SK-N-SH (cell line): Measurements from ENCODE around the gene FNDC1. TPM values are rescaled to one million over a fixed set of nuclear protein-coding genes. Genes with fewer than 3 reads are reported as not detected.

ENCODE experiments used
- CTCF ChIA-PET: fragments of 300-600, 350-600 bp; formaldehyde crosslinking; extraction: SDS; loops from one replicate; lab custom pipeline; 2021; lab: Yijun Ruan, JAX
- POLR2A ChIA-PET: fragments of 350-600 bp; sonication (Branson Sonifier 250); formaldehyde crosslinking; extraction: SDS; loops from one replicate; lab custom pipeline; 2020; ENCODE audit warnings: antibody characterized with exemption, inconsistent platforms; lab: Yijun Ruan, JAX
- DNase-seq: peaks from one replicate; pipeline ENCODE4 v3.0.0; 2012
- H2AFZ ChIP-seq: fragments of 200-600 bp; sonication (generic); 2 replicates; pipeline ENCODE4 v1.8.1; 2016; ENCODE audit warnings: antibody characterized with exemption, mild to moderate bottlenecking, low read depth
- H3F3A ChIP-seq: fragments of 200-600 bp; sonication (generic); replicated peaks from 2 replicates; pipeline ENCODE3; 2016; ENCODE audit warnings: antibody characterized with exemption, mild to moderate bottlenecking; ENCODE audit not compliant: insufficient read depth
- H3K27ac ChIP-seq, 2 experiments: fragments of 200-500 bp in 1 of 2; fragments of 200-600 bp in 1 of 2; sonication (Bioruptor generic) in 1 of 2; sonication (generic), shearing (Covaris generic) in 1 of 2; 2 replicates each; pipeline versions ENCODE4 v1.5.1 to v1.6.1; 2014 to 2016; ENCODE audit warnings: low read depth in 2 of 2, inconsistent platforms in 1 of 2, low read length in 1 of 2, mild to moderate bottlenecking in 1 of 2, mixed read lengths in 1 of 2
- H3K27me3 ChIP-seq: fragments of 200-600 bp; sonication (generic), shearing (Covaris generic); 2 replicates; pipeline ENCODE4 v1.6.1; 2016; ENCODE audit warnings: mixed run types; ENCODE audit not compliant: insufficient read depth
- H3K36me3 ChIP-seq, 2 experiments: fragments of 200-500 bp in 1 of 2; fragments of 200-600 bp in 1 of 2; sonication (Bioruptor generic) in 1 of 2; sonication (generic) in 1 of 2; replicated peaks in 1 of 2; 2 replicates each; pipeline versions ENCODE3 to v1.5.1; 2014 to 2016; ENCODE audit warnings: low read length in 1 of 2, mild to moderate bottlenecking in 1 of 2; ENCODE audit not compliant: insufficient read depth in 2 of 2, control insufficient read depth in 1 of 2
- H3K4me1 ChIP-seq, 2 experiments: fragments of 200-500 bp in 1 of 2; fragments of 200-600 bp in 1 of 2; sonication (Bioruptor generic) in 1 of 2; sonication (generic), shearing (Covaris generic) in 1 of 2; 2 replicates each; pipeline versions ENCODE4 v1.5.1 to v1.6.1; 2014 to 2016; ENCODE audit warnings: low read depth in 1 of 2, low read length in 1 of 2, mixed run types in 1 of 2; ENCODE audit not compliant: insufficient read depth in 2 of 2, control insufficient read depth in 1 of 2
- H3K4me2 ChIP-seq: fragments of 200-600 bp; sonication (generic), shearing (Covaris generic); 2 replicates; pipeline ENCODE4 v1.6.1; 2017; ENCODE audit warnings: mixed run types
- H3K4me3 ChIP-seq, 2 experiments: fragments of 200-500 bp in 1 of 2; fragments of 200-600 bp in 1 of 2; sonication (Bioruptor generic) in 1 of 2; sonication (generic), shearing (Covaris generic) in 1 of 2; 2 replicates each; pipeline versions ENCODE4 v1.5.1 to v1.8.1; 2014 to 2016; ENCODE audit warnings: low read depth in 2 of 2, inconsistent platforms in 1 of 2, low read length in 1 of 2, mild to moderate bottlenecking in 1 of 2, mixed read lengths in 1 of 2, moderate library complexity in 1 of 2
- H3K79me2 ChIP-seq: fragments of 200-600 bp; sonication (generic); 2 replicates; pipeline ENCODE4 v1.8.1; 2017; ENCODE audit warnings: mild to moderate bottlenecking; ENCODE audit not compliant: insufficient read depth
- H3K9ac ChIP-seq: fragments of 200-600 bp; sonication (generic); 2 replicates; pipeline ENCODE4 v1.6.1; 2017; ENCODE audit warnings: mixed run types
- H3K9me2 ChIP-seq: fragments of 200-600 bp; sonication (generic); 2 replicates; pipeline ENCODE4 v1.6.1; 2017; ENCODE audit warnings: mixed run types
- H3K9me3 ChIP-seq: fragments of 200-600 bp; sonication (generic); 2 replicates; pipeline ENCODE4 v1.6.1; 2017; ENCODE audit warnings: mixed run types, mild to moderate bottlenecking, moderate library complexity
- H4K20me1 ChIP-seq: fragments of 200-600 bp; sonication (generic); 2 replicates; pipeline ENCODE4 v1.6.1; 2017; ENCODE audit warnings: mild to moderate bottlenecking, mixed run types; ENCODE audit not compliant: insufficient read depth
- CHD2 ChIP-seq: fragments of 150-350 bp; IDR thresholded peaks from 2 replicates; pipeline ENCODE4 v1.6.1; 2018; ENCODE audit warnings: low read length; ENCODE audit not compliant: partially characterized antibody
- CTCF ChIP-seq: fragments of 200-600 bp; sonication (generic); IDR thresholded peaks from 2 replicates; pipeline ENCODE4 v1.6.1; 2017; ENCODE audit warnings: antibody characterized with exemption, mild to moderate bottlenecking, moderate library complexity
- ELF1 ChIP-seq: IDR thresholded peaks from 2 replicates; pipeline ENCODE4 v1.4.0; 2012
- EP300 ChIP-seq, 2 experiments: IDR thresholded peaks; 2 replicates each; pipeline versions ENCODE4 v1.4.0 to v1.6.1; 2012; ENCODE audit warnings: borderline replicate concordance in 1 of 2, low read depth in 1 of 2, low read length in 1 of 2
- FOSL2 ChIP-seq: IDR thresholded peaks from 2 replicates; pipeline ENCODE4 v1.4.0; 2012; ENCODE audit warnings: low read depth, mild to moderate bottlenecking, moderate library complexity, borderline replicate concordance
- FOXJ3 ChIP-seq: sonication (generic); formaldehyde crosslinking; IDR thresholded peaks from 2 replicates; pipeline ENCODE4 v1.5.1; 2020; ENCODE audit warnings: mild to moderate bottlenecking, missing genetic modification reagents
- FOXM1 ChIP-seq: IDR thresholded peaks from 2 replicates; pipeline ENCODE4 v1.4.0; 2012; ENCODE audit warnings: low read depth, mild to moderate bottlenecking
- GABPA ChIP-seq: IDR thresholded peaks from 2 replicates; pipeline ENCODE4 v1.4.0; 2012; ENCODE audit warnings: low read depth, mild to moderate bottlenecking
- GATA2 ChIP-seq: sonication (generic); formaldehyde crosslinking; IDR thresholded peaks from 2 replicates; pipeline ENCODE4 v1.5.0; 2020; ENCODE audit warnings: mild to moderate bottlenecking, missing genetic modification reagents
- JUND ChIP-seq: IDR thresholded peaks from 2 replicates; pipeline ENCODE4 v1.4.0; 2012
- MAX ChIP-seq: IDR thresholded peaks from 2 replicates; pipeline ENCODE4 v1.4.0; 2012; ENCODE audit warnings: low read depth
- MEF2A ChIP-seq: IDR thresholded peaks from 2 replicates; pipeline ENCODE4 v1.4.0; 2012; ENCODE audit warnings: low read depth, borderline replicate concordance
- NRF1 ChIP-seq: IDR thresholded peaks from 2 replicates; pipeline ENCODE4 v1.6.1; 2012; ENCODE audit warnings: low read depth, mild to moderate bottlenecking, low read length
- PBX3 ChIP-seq: IDR thresholded peaks from 2 replicates; pipeline ENCODE4; 2012
- REST ChIP-seq: IDR thresholded peaks from 2 replicates; pipeline ENCODE4 v1.6.1; 2012; ENCODE audit warnings: mild to moderate bottlenecking, low read depth, low read length, moderate library complexity
- RFX5 ChIP-seq: IDR thresholded peaks from 2 replicates; pipeline ENCODE4 v1.6.1; 2012; ENCODE audit warnings: mild to moderate bottlenecking, improper control_type of control experiment, low read length
- RXRA ChIP-seq: IDR thresholded peaks from 2 replicates; pipeline ENCODE4 v1.4.0; 2012; ENCODE audit warnings: low read depth, mild to moderate bottlenecking, borderline replicate concordance
- SIN3A ChIP-seq: IDR thresholded peaks from 2 replicates; pipeline ENCODE4 v1.6.1; 2012; ENCODE audit warnings: low read depth, mild to moderate bottlenecking, low read length, moderate library complexity, borderline replicate concordance
- SMC3 ChIP-seq: IDR thresholded peaks from 2 replicates; pipeline ENCODE4 v1.6.1; 2012; ENCODE audit warnings: low read depth, low read length, improper control_type of control experiment
- TAF1 ChIP-seq: IDR thresholded peaks from 2 replicates; pipeline ENCODE4 v1.6.1; 2012; ENCODE audit warnings: low read depth, mild to moderate bottlenecking, low read length, moderate library complexity, borderline replicate concordance
- TCF12 ChIP-seq: IDR thresholded peaks from 2 replicates; pipeline ENCODE4 v1.4.0; 2012
- YY1 ChIP-seq: IDR thresholded peaks from 2 replicates; pipeline ENCODE4 v1.4.0; 2012; ENCODE audit warnings: low read depth, mild to moderate bottlenecking
- whole genome bisulfite sequencing: methylation state at CpG from one replicate; pipeline ENCODE4 v1.1.6; 2017; ENCODE audit warnings: low lambda C conversion rate; 5-methylcytosine and 5-hydroxymethylcytosine counted together
- polyA plus RNA-seq, 3 experiments: library from polyadenylated mRNA; depleted of rRNA; stranded (reverse); fragments of >200 nt; gene quantifications; 2 replicates each; pipeline ENCODE4 v1.2.3, GENCODE V29; 2012

FNDC1 gene
- polyA plus RNA-seq, 1 of the 3 experiments (the other 2 are of a cell fraction) = not detected

GRCh38 chr6:159315562-159315961 is 146.4 kb downstream of the FNDC1 start:
- no peaks in the 10 kb centered on the region for H3K27me3 ChIP-seq
- no peaks in the 10 kb centered on the region for H4K20me1 ChIP-seq
- H3K9me3 ChIP-seq = no peaks in the 10 kb centered on the region
- H3K4me3 ChIP-seq = no peak overlapping the region
- no peaks in the 10 kb centered on the region; a peak in 1 of 4 replicates for H3K4me1 ChIP-seq
- H3K9me2 ChIP-seq = no peaks in the 10 kb centered on the region
- POLR2A ChIA-PET = no interaction called here
- H3K9ac ChIP-seq = no peak overlapping the region
- H3K79me2 ChIP-seq = no peaks in the 10 kb centered on the region
- 78% methylated on average over 20 of the region's 26 CpGs for WGBS
- H3K27ac ChIP-seq = no peak overlapping the region
- H3K4me2 ChIP-seq = no peak overlapping the region
- no peaks in the 10 kb centered on the region for H3F3A ChIP-seq
- CTCF ChIA-PET = interaction anchor here (2.0 kb wide), 1 partner anchor 63 kb away, joined by 13 read pairs; no protein-coding TSS in a partner anchor
- no peaks in the 10 kb centered on the region for H3K36me3 ChIP-seq
- no peak for TF ChIP-seq ELF1
- TF ChIP-seq MAX = no peak
- TF ChIP-seq REST = no peak
- no peak for TF ChIP-seq GABPA
- TF ChIP-seq TCF12 = no peak
- TF ChIP-seq SIN3A = no peak
- no peak for TF ChIP-seq PBX3
- TF ChIP-seq RXRA = no peak
- TF ChIP-seq JUND = no peak
- TF ChIP-seq FOXJ3 (CRISPR knock-in tag) = no peak
- no peak for TF ChIP-seq GATA2 (CRISPR knock-in tag)
- no peak for TF ChIP-seq CHD2
- no peak for TF ChIP-seq TAF1
- no peak for TF ChIP-seq SMC3
- TF ChIP-seq YY1 = no peak
- no peak for TF ChIP-seq MEF2A
- no peak for DNase-seq
- no peak overlapping the region for H2AFZ ChIP-seq

GRCh38 chr6:159317430-159317829 is 148.2 kb downstream of the FNDC1 start:
- Histone ChIP-seq H3K9me3 (no peaks in the 10 kb centered on the region), H3K27me3 (no peaks in the 10 kb centered on the region), H3K9ac (no peak overlapping the region), H3K9me2 (no peaks in the 10 kb centered on the region), H3K4me2 (no peak overlapping the region), H3F3A (no peaks in the 10 kb centered on the region)
- WGBS = 44% methylated on average over 7 of the region's 7 CpGs
- CTCF ChIA-PET = no interaction called here
- TF ChIP-seq JUND (no peak), SIN3A (no peak), NRF1 (no peak), RFX5 (no peak), TAF1 (no peak), FOXM1 (no peak), GABPA (no peak), EP300 (IDR thresholded peaks at IDR 0.05; ENCODE audit: borderline replicate concordance in 1 of 2, low read depth in 1 of 2, low read length in 1 of 2) (no peak), FOSL2 (no peak), CTCF (no peak)
- TF ChIP-seq, all 33 proteins: peak for 0
- POLR2A ChIA-PET = no interaction called here
- Histone ChIP-seq H3K79me2 (no peaks in the 10 kb centered on the region), H3K27ac (no peak overlapping the region), H3K4me3 (no peak overlapping the region), H2AFZ (no peak overlapping the region), H3K36me3 (no peaks in the 10 kb centered on the region), H3K4me1 (no peaks in the 10 kb centered on the region; a peak in 1 of 4 replicates), H4K20me1 (no peaks in the 10 kb centered on the region)
- DNase-seq = no peak
